IMR-90 (cell line): ENCODE measurements around the gene EBP. TPM values are rescaled to one million over a fixed set of nuclear protein-coding genes. Genes with fewer than 3 reads are reported as not detected.

ENCODE experiments used
- ATAC-seq: fragments of 200-7000 bp; cut with Tn5 transposase; 2 replicates; pipeline ENCODE4 v1.9.1; 2020; ENCODE audit warnings: low read depth, mild to moderate bottlenecking, moderate library complexity
- BruUV-seq: library from RNA; stranded (reverse); fragments of 400-500 nt; replicated peaks from 2 replicates; lab custom pipeline; 2021; lab: Mats Ljungman, UMichigan
- CTCF ChIA-PET: fragments of 300-600 bp; formaldehyde crosslinking; extraction: SDS; loops from one replicate; lab custom pipeline; 2021; ENCODE audit warnings: antibody characterized with exemption; lab: Yijun Ruan, JAX
- POLR2A ChIA-PET: fragments of 300-600 bp; sonication (Branson Sonifier 250); formaldehyde crosslinking; loops from one replicate; lab custom pipeline; 2022; ENCODE audit warnings: antibody characterized with exemption; ENCODE audit not compliant: unreplicated experiment; lab: Charles Lee
- DNase-seq: peaks from one replicate; pipeline ENCODE4 v3.0.0; 2013
- H2AFZ ChIP-seq: replicated peaks from 2 replicates; pipeline ENCODE3; 2013; ENCODE audit warnings: low read length, mild to moderate bottlenecking; ENCODE audit not compliant: poor library complexity
- H2AK5ac ChIP-seq: 2 replicates; pipeline ENCODE4 v1.6.1; 2013; ENCODE audit warnings: low read depth, low read length, inconsistent platforms
- H2AK9ac ChIP-seq: replicated peaks from 2 replicates; pipeline ENCODE3; 2013; ENCODE audit warnings: mild to moderate bottlenecking, low read depth, low read length, moderate library complexity; ENCODE audit not compliant: poor library complexity
- H2BK120ac ChIP-seq: 2 replicates; pipeline ENCODE4 v1.6.1; 2013; ENCODE audit warnings: low read depth, low read length, inconsistent platforms
- H2BK15ac ChIP-seq: 3 replicates; pipeline ENCODE4 v1.6.1; 2013; ENCODE audit warnings: low read depth, low read length, inconsistent platforms
- H2BK20ac ChIP-seq: 2 replicates; pipeline ENCODE4 v1.6.1; 2013; ENCODE audit warnings: low read depth, mild to moderate bottlenecking, inconsistent platforms, low read length, moderate library complexity
- H2BK5ac ChIP-seq: 2 replicates; pipeline ENCODE4 v1.6.1; 2013; ENCODE audit warnings: mild to moderate bottlenecking, low read depth, low read length, inconsistent platforms; ENCODE audit not compliant: poor library complexity, severe bottlenecking
- H3K14ac ChIP-seq: replicated peaks from 2 replicates; pipeline ENCODE4 v1.6.1; 2013; ENCODE audit warnings: low read depth, low read length, inconsistent platforms
- H3K18ac ChIP-seq: 2 replicates; pipeline ENCODE4 v1.6.1; 2013; ENCODE audit warnings: low read depth, low read length, control low read depth
- H3K23ac ChIP-seq: 2 replicates; pipeline ENCODE4 v1.6.1; 2013; ENCODE audit warnings: low read depth, low read length, inconsistent platforms
- H3K27ac ChIP-seq: 2 replicates; pipeline ENCODE4 v1.5.1; 2013; ENCODE audit warnings: mild to moderate bottlenecking, control low read depth, low read length; ENCODE audit not compliant: insufficient read depth
- H3K27me3 ChIP-seq: 2 replicates; pipeline ENCODE4 v1.6.1; 2013; ENCODE audit warnings: low read length; ENCODE audit not compliant: control insufficient read depth, insufficient read depth
- H3K36me3 ChIP-seq: 2 replicates; pipeline ENCODE4 v1.6.1; 2013; ENCODE audit warnings: low read length, mixed read lengths; ENCODE audit not compliant: control insufficient read depth, insufficient read depth
- H3K4ac ChIP-seq: 2 replicates; pipeline ENCODE4 v1.6.1; 2013; ENCODE audit warnings: low read depth, low read length, inconsistent platforms
- H3K4me1 ChIP-seq: 2 replicates; pipeline ENCODE4 v1.6.1; 2013; ENCODE audit warnings: low read length, mixed read lengths; ENCODE audit not compliant: control insufficient read depth, insufficient read depth
- H3K4me2 ChIP-seq: 2 replicates; pipeline ENCODE4 v1.6.1; 2013; ENCODE audit warnings: low read depth, mild to moderate bottlenecking, control low read depth, low read length, moderate library complexity
- H3K4me3 ChIP-seq: 2 replicates; pipeline ENCODE4 v1.5.1; 2013; ENCODE audit warnings: low read depth, mild to moderate bottlenecking, control low read depth, low read length, moderate library complexity; ENCODE audit not compliant: insufficient read depth
- H3K56ac ChIP-seq: 2 replicates; pipeline ENCODE4 v1.6.1; 2013; ENCODE audit warnings: low read length, inconsistent platforms; ENCODE audit not compliant: insufficient read depth; ENCODE audit errors: extremely low read depth
- H3K79me1 ChIP-seq, 2 experiments: 2 replicates each; pipeline ENCODE4 v1.6.1; 2013; ENCODE audit warnings: low read length in 2 of 2, inconsistent platforms in 1 of 2, low read depth in 1 of 2
- H3K9ac ChIP-seq: 2 replicates; pipeline ENCODE4 v1.6.1; 2013; ENCODE audit warnings: low read depth, low read length, control low read depth
- H3K9me1 ChIP-seq: 2 replicates; pipeline ENCODE4 v1.6.1; 2013; ENCODE audit warnings: low read length, inconsistent platforms; ENCODE audit not compliant: insufficient read depth
- H3K9me3 ChIP-seq: 2 replicates; pipeline ENCODE4 v1.6.1; 2013; ENCODE audit warnings: low read length; ENCODE audit not compliant: control insufficient read depth, insufficient read depth
- H4K20me1 ChIP-seq: 2 replicates; pipeline ENCODE4 v1.6.1; 2013; ENCODE audit warnings: low read length, inconsistent platforms; ENCODE audit not compliant: insufficient read depth
- H4K5ac ChIP-seq: 2 replicates; pipeline ENCODE4 v1.6.1; 2013; ENCODE audit warnings: mild to moderate bottlenecking, low read depth, low read length, control low read depth
- H4K8ac ChIP-seq, 2 experiments: 2 replicates each; pipeline ENCODE4 v1.6.1; 2013; ENCODE audit warnings: low read depth in 2 of 2, low read length in 2 of 2, control low read depth in 1 of 2, inconsistent platforms in 1 of 2
- H4K91ac ChIP-seq: 2 replicates; pipeline ENCODE4 v1.6.1; 2013; ENCODE audit warnings: low read depth, low read length, inconsistent platforms; ENCODE audit not compliant: insufficient read depth
- BHLHE40 ChIP-seq: fragments of 150-350 bp; IDR thresholded peaks from 2 replicates; pipeline ENCODE4 v1.6.1; 2016; ENCODE audit warnings: mild to moderate bottlenecking, low read depth, low read length
- CEBPB ChIP-seq: IDR thresholded peaks from 2 replicates; pipeline ENCODE4 v1.6.1; 2012; ENCODE audit warnings: low read depth, low read length, improper control_type of control experiment
- CHD1 ChIP-seq: IDR thresholded peaks from 2 replicates; pipeline ENCODE4 v1.6.1; 2012; ENCODE audit warnings: low read depth, low read length, improper control_type of control experiment
- FOS ChIP-seq: fragments of 150-350 bp; IDR thresholded peaks from 2 replicates; pipeline ENCODE4 v1.6.1; 2016; ENCODE audit warnings: low read depth, low read length
- MAFK ChIP-seq: IDR thresholded peaks from 2 replicates; pipeline ENCODE4 v1.6.1; 2012; ENCODE audit warnings: low read depth, low read length, improper control_type of control experiment
- MXI1 ChIP-seq: IDR thresholded peaks from 2 replicates; pipeline ENCODE4 v1.6.1; 2012; ENCODE audit warnings: low read depth, mild to moderate bottlenecking, low read length, moderate library complexity, borderline replicate concordance
- NFE2L2 ChIP-seq: fragments of 150-350 bp; IDR thresholded peaks from 2 replicates; pipeline ENCODE4 v1.6.1; 2016; ENCODE audit warnings: low read depth, mild to moderate bottlenecking, low read length
- POLR2A ChIP-seq: IDR thresholded peaks from 2 replicates; pipeline ENCODE4 v1.6.1; 2012; ENCODE audit warnings: mild to moderate bottlenecking, low read depth, low read length
- RAD21 ChIP-seq: IDR thresholded peaks from 2 replicates; pipeline ENCODE4 v1.6.1; 2012; ENCODE audit warnings: low read length, improper control_type of control experiment
- RCOR1 ChIP-seq: IDR thresholded peaks from 2 replicates; pipeline ENCODE4 v1.6.1; 2012; ENCODE audit warnings: mild to moderate bottlenecking, low read length, improper control_type of control experiment; ENCODE audit not compliant: insufficient replicate concordance
- SMC3 ChIP-seq: fragments of 150-350 bp; IDR thresholded peaks from 2 replicates; pipeline ENCODE4 v1.6.1; 2016; ENCODE audit warnings: low read depth, mild to moderate bottlenecking, antibody characterized with exemption, low read length, moderate library complexity
- WGBS, 2 experiments: methylation state at CpG; one replicate each; pipeline versions ENCODE4 v1.1.5 to v1.1.7; 2013; ENCODE audit warnings: missing lambda C conversion rate in 2 of 2; ENCODE audit not compliant: insufficient read length in 1 of 2; ENCODE audit errors: extremely low coverage in 2 of 2; 5-methylcytosine and 5-hydroxymethylcytosine counted together
- dilution Hi-C: fragments of 300-500 bp; cut with HindIII; formaldehyde crosslinking; loops from one replicate; pipeline ENCODE4 v1.14.3; 2018; ENCODE audit warnings: low sequenced_read_pairs; ENCODE audit not compliant: unreplicated experiment
- in situ Hi-C: fragments of 300-500 bp; cut with MboI; formaldehyde crosslinking; loops from 3 replicates; pipeline ENCODE4 v1.14.3; 2019; ENCODE audit warnings: low sequenced_read_pairs, inconsistent platforms, mixed read lengths
- intact Hi-C: fragments of 100-400 bp; cut with micrococcal nuclease; formaldehyde crosslinking; loops from 2 replicates; pipeline ENCODE4 v1.10.0; 2022
- polyA plus RNA-seq, 3 experiments: library from polyadenylated mRNA; depleted of rRNA; stranded (reverse); fragments of >200 nt; gene quantifications; 2 replicates each; pipeline ENCODE4 v1.2.3, GENCODE V29; 2012; ENCODE audit warnings: low replicate concordance in 1 of 3
- total RNA-seq: library from RNA; depleted of rRNA; stranded (reverse); fragments of >200 nt; gene quantifications from 2 replicates; pipeline ENCODE4 v1.2.3, GENCODE V29; 2012
- TF ChIP-seq, protein P1 (sequence below): fragments of 150-350 bp; IDR thresholded peaks from 2 replicates; pipeline ENCODE4 v1.6.1; 2016; ENCODE audit warnings: low read depth, mild to moderate bottlenecking, low read length, moderate library complexity, borderline replicate concordance
- TF ChIP-seq, protein P2 (sequence below): conservative IDR thresholded peaks from 2 replicates; pipeline ENCODE4 v1.5.1; 2012; ENCODE audit warnings: mild to moderate bottlenecking, low read depth, low read length, improper control_type of control experiment

The EBP gene
- total and polyA plus RNA-seq, 2 of the 4 experiments (the other 2 are of a cell fraction): 39.4 to 78.9 TPM

DNA sequence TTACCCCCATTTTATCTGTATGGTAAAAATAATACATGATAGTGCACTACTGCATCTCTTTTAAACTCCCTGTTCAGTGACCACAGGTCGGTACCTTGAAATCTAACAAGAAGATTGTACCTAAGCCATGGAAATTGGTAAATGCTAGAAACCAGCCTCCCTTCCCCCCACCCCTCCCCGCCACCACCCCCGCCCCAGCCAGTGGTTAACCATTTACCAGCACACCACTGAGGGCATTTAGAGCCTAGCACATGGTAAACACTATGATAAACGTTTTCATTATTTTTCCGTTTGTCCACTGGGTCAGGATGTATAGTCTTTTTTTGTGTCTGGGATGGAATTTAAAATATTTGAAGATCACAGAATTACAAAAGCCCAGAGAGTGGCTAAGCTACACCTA is 46.3 kb upstream of the EBP start:
- no peaks in the 10 kb centered on the region; the same call in 1 of the 2 replicates for H4K20me1 ChIP-seq
- POLR2A ChIA-PET: no interaction called here
- H2BK15ac ChIP-seq: no peak overlapping the region
- CTCF ChIA-PET: interaction anchor here (0.6 kb wide), 1 partner anchor 20 kb away, joined by 4 read pairs; no protein-coding TSS in a partner anchor
- H4K91ac ChIP-seq: no peak overlapping the region
- TF ChIP-seq RAD21: no peak
- TF ChIP-seq BHLHE40: no peak
- TF ChIP-seq, protein P1, sequence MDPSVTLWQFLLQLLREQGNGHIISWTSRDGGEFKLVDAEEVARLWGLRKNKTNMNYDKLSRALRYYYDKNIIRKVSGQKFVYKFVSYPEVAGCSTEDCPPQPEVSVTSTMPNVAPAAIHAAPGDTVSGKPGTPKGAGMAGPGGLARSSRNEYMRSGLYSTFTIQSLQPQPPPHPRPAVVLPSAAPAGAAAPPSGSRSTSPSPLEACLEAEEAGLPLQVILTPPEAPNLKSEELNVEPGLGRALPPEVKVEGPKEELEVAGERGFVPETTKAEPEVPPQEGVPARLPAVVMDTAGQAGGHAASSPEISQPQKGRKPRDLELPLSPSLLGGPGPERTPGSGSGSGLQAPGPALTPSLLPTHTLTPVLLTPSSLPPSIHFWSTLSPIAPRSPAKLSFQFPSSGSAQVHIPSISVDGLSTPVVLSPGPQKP: no peak
- TF ChIP-seq CEBPB: no peak
- no peak for TF ChIP-seq MXI1
- TF ChIP-seq, protein P2, sequence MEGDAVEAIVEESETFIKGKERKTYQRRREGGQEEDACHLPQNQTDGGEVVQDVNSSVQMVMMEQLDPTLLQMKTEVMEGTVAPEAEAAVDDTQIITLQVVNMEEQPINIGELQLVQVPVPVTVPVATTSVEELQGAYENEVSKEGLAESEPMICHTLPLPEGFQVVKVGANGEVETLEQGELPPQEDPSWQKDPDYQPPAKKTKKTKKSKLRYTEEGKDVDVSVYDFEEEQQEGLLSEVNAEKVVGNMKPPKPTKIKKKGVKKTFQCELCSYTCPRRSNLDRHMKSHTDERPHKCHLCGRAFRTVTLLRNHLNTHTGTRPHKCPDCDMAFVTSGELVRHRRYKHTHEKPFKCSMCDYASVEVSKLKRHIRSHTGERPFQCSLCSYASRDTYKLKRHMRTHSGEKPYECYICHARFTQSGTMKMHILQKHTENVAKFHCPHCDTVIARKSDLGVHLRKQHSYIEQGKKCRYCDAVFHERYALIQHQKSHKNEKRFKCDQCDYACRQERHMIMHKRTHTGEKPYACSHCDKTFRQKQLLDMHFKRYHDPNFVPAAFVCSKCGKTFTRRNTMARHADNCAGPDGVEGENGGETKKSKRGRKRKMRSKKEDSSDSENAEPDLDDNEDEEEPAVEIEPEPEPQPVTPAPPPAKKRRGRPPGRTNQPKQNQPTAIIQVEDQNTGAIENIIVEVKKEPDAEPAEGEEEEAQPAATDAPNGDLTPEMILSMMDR: no peak
- no peak for TF ChIP-seq SMC3
- TF ChIP-seq CHD1: no peak
- TF ChIP-seq POLR2A: no peak
- no peak for TF ChIP-seq NFE2L2
- no peak for TF ChIP-seq RCOR1
- TF ChIP-seq MAFK: no peak
- no peak for TF ChIP-seq FOS
- peak overlapping the region; percentile 72; the same call in 1 of the 2 replicates for H3K4me2 ChIP-seq
- no CpG with 5 or more reads among the region's 5 CpGs for WGBS, 2 experiments
- H3K9me1 ChIP-seq: peaks cover 7% of the 10 kb centered on the region
- peaks cover 0 to 23% of the 10 kb centered on the region in 2 experiments; a peak in 2 of 4 replicates for H3K79me1 ChIP-seq
- no peaks in the 10 kb centered on the region for H3K27me3 ChIP-seq
- DNase-seq (no peak), ATAC-seq (no peak)
- H3K9me3 ChIP-seq: no peaks in the 10 kb centered on the region
- H3K14ac ChIP-seq: peak overlapping the region; percentile 64; the same call in 1 of the 2 replicates
- no peaks in the 10 kb centered on the region for H3K36me3 ChIP-seq
- H2BK20ac ChIP-seq: no peak overlapping the region
- no peak overlapping the region for H3K4ac ChIP-seq
- H2BK5ac ChIP-seq: peak overlapping the region; percentile 29
- H3K4me1 ChIP-seq: no peaks in the 10 kb centered on the region
- no peak overlapping the region; the same call in 1 of the 2 replicates for H3K56ac ChIP-seq
- peak overlapping the region; percentile 47 to 80 for H4K8ac ChIP-seq
- H2AFZ ChIP-seq: peak overlapping the region; percentile 92
- H3K4me3 ChIP-seq: peak overlapping the region; percentile 82
- no peak overlapping the region for H4K5ac ChIP-seq
- no peak overlapping the region for H3K18ac ChIP-seq
- no peak overlapping the region for H2AK9ac ChIP-seq
- no TSS peak for BruUV-seq
- dilution Hi-C loops (no loop called here), intact Hi-C loops (no loop called here), in situ Hi-C loops (no loop called here)
- H3K9ac ChIP-seq: peak overlapping the region; percentile 64; the same call in 1 of the 2 replicates
- H2AK5ac ChIP-seq: no peak overlapping the region
- no peak overlapping the region for H3K23ac ChIP-seq
- H3K27ac ChIP-seq: no peak overlapping the region; the same call in 1 of the 2 replicates
- H2BK120ac ChIP-seq: no peak overlapping the region
